ENCODE data around the gene ZNF398.

Gene ZNF398

GRCh38 chr7:149205690-149206381 is 58.6 kb downstream of the ZNF398 start:
- no peaks in the 10 kb centered on the region for H3K9me3 ChIP-seq (ENCODE audit: control insufficient read depth, insufficient read depth, low read depth, low read length)
- TF ChIP-seq ZNF324 (tag by site-specific recombination; IDR thresholded peaks at IDR 0.05) (no peak), ZNF670 (tag by site-specific recombination; IDR thresholded peaks at IDR 0.05; ENCODE audit: low read depth) (no peak), PRDM1 (tag by site-specific recombination; IDR thresholded peaks at IDR 0.05) (peak; percentile 73)
- CTCF ChIA-PET: interaction anchor here (0.7 to 1.3 kb wide), 2 partner anchors 10 to 216 kb away, joined by 3 to 5 read pairs; partner anchors contain the start of gene ZNF282
- H3K4me3 ChIP-seq (ENCODE audit: low read depth, low read length): no peak overlapping the region
- POLR2A ChIA-PET: interaction anchor here (1.0 to 1.8 kb wide), 2 partner anchors 10 kb away, joined by 4 to 11 read pairs; partner anchors contain the start of gene ZNF282
- H3K4me1 ChIP-seq (ENCODE audit: control insufficient read depth, insufficient read depth, low read length): no peaks in the 10 kb centered on the region
- no peak overlapping the region for H3K27ac ChIP-seq (ENCODE audit: extremely low read depth, low read depth, low read length)
- H3K36me3 ChIP-seq (ENCODE audit: control insufficient read depth in 2 of 2, insufficient read depth in 1 of 2, low read length in 2 of 2): peaks cover 29 to 89% of the 10 kb centered on the region in 2 experiments

DNA sequence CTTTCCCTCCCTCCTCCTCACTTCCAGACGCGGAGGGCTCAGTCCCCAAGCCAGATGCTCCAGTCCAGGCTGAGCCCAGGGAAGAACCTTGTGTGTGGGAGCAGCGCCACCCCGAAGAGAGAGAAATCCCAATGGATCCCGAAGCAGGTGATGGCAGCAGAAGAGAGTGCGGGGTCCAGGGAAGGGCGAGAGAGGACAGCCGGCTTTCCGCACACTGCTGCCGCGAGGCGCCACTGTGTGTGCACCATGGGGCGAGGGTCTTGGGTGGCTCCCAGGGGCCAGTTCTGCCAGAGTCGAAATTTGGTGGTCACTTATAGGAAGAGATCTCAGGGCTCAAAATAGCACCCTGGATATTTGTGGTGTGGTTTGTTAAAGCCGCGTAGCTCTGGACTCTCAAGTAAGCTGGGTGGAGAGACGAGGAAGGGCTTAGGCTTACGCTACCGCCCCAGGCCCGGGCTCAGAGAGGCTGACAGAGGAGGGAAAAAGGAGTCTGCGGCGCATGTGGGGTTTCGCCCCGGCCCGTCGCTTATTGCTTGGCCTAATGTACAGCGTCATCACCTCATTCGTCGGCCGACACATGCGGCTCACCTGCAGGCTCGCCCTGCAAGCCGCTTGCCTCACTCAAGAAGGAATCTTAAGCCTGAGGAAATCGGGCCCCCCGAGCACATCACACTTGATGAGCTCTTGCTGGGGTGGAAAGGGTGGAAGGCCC is 60.2 kb downstream of the ZNF398 start:
- Histone ChIP-seq H3K4me1 (ENCODE audit: control insufficient read depth, insufficient read depth, low read length) (no peaks in the 10 kb centered on the region), H3K36me3 (ENCODE audit: control insufficient read depth in 2 of 2, insufficient read depth in 1 of 2, low read length in 2 of 2) (peaks cover 26 to 92% of the 10 kb centered on the region in 2 experiments), H3K9me3 (ENCODE audit: control insufficient read depth, insufficient read depth, low read depth, low read length) (no peaks in the 10 kb centered on the region), H3K4me3 (ENCODE audit: low read depth, low read length) (no peak overlapping the region), H3K27ac (ENCODE audit: extremely low read depth, low read depth, low read length) (no peak overlapping the region)
- TF ChIP-seq ZNF549 (tag by site-specific recombination; IDR thresholded peaks at IDR 0.05): no peak
- TF ChIP-seq ZNF610 (tag by site-specific recombination; IDR thresholded peaks at IDR 0.05; ENCODE audit: borderline replicate concordance): no peak
- TF ChIP-seq KLF16 (tag by site-specific recombination; IDR thresholded peaks at IDR 0.05): no peak
- no peak for TF ChIP-seq ZNF473 (tag by site-specific recombination; IDR thresholded peaks at IDR 0.05)
- TF ChIP-seq, protein P1, sequence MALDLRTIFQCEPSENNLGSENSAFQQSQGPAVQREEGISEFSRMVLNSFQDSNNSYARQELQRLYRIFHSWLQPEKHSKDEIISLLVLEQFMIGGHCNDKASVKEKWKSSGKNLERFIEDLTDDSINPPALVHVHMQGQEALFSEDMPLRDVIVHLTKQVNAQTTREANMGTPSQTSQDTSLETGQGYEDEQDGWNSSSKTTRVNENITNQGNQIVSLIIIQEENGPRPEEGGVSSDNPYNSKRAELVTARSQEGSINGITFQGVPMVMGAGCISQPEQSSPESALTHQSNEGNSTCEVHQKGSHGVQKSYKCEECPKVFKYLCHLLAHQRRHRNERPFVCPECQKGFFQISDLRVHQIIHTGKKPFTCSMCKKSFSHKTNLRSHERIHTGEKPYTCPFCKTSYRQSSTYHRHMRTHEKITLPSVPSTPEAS (tag by site-specific recombination; IDR thresholded peaks at IDR 0.05): no peak
- no peak for TF ChIP-seq ZSCAN16 (tag by site-specific recombination; IDR thresholded peaks at IDR 0.05)
- no peak for TF ChIP-seq ZBTB21 (tag by site-specific recombination; IDR thresholded peaks at IDR 0.05)
- TF ChIP-seq ZNF830 (tag by site-specific recombination; IDR thresholded peaks at IDR 0.05; ENCODE audit: low read depth): no peak
- TF ChIP-seq BCL11B (tag by site-specific recombination; IDR thresholded peaks at IDR 0.05; ENCODE audit: low read depth): no peak
- TF ChIP-seq SETDB1 (IDR thresholded peaks at IDR 0.05; ENCODE audit: insufficient read length, low read length): no peak
- no peak for TF ChIP-seq ZNF214 (tag by site-specific recombination; IDR thresholded peaks at IDR 0.05; ENCODE audit: borderline replicate concordance)
- TF ChIP-seq ZNF658 (tag by site-specific recombination; IDR thresholded peaks at IDR 0.05): no peak
- TF ChIP-seq, protein P2, sequence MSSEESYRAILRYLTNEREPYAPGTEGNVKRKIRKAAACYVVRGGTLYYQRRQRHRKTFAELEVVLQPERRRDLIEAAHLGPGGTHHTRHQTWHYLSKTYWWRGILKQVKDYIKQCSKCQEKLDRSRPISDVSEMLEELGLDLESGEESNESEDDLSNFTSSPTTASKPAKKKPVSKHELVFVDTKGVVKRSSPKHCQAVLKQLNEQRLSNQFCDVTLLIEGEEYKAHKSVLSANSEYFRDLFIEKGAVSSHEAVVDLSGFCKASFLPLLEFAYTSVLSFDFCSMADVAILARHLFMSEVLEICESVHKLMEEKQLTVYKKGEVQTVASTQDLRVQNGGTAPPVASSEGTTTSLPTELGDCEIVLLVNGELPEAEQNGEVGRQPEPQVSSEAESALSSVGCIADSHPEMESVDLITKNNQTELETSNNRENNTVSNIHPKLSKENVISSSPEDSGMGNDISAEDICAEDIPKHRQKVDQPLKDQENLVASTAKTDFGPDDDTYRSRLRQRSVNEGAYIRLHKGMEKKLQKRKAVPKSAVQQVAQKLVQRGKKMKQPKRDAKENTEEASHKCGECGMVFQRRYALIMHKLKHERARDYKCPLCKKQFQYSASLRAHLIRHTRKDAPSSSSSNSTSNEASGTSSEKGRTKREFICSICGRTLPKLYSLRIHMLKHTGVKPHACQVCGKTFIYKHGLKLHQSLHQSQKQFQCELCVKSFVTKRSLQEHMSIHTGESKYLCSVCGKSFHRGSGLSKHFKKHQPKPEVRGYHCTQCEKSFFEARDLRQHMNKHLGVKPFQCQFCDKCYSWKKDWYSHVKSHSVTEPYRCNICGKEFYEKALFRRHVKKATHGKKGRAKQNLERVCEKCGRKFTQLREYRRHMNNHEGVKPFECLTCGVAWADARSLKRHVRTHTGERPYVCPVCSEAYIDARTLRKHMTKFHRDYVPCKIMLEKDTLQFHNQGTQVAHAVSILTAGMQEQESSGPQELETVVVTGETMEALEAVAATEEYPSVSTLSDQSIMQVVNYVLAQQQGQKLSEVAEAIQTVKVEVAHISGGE (tag by site-specific recombination; conservative IDR thresholded peaks at IDR 0.05; ENCODE audit: low read depth): no peak
- no peak for TF ChIP-seq IKZF3 (tag by site-specific recombination; IDR thresholded peaks at IDR 0.05)
- TF ChIP-seq ZNF223 (tag by site-specific recombination; IDR thresholded peaks at IDR 0.05): no peak
- ChIA-PET CTCF (interaction anchor here (0.6 to 0.8 kb wide), 2 partner anchors 25 to 53 kb away, joined by 3 read pairs; no protein-coding TSS in a partner anchor), POLR2A (no interaction called here)

All from HEK293 (cell line).